ENCODE results near the gene SVOP.

DNA sequence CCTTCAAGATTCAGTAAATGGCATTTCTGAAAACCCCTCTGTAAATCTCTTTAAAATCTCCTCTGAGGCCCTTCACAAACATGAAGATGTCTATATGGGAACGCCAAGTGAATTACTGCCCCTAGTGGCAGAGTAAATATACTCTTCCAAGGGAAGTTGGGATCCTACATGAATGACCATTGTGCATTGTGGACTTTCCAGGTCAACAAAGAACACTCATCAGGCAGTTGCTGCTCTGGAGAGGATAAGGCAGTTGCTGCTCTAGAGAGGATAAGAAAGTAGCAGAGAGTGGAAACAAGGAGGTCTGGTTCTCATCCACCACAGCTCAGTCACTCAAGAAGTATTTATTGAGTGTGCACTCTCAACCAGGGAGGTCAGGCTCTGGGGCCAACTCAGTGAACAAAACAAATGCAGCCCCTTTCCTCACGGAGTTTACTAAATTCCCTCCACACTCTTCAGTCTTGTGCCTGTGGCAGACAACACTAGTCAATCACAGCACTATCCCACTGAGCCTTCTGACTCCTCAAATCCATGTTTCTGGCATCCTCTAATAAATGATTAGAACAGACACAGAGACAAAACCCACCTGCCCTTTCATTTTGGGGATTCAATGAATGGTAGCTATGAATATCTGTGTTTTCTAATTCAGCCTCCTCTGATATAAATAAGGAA lies 52.9 kb downstream of the SVOP start:
- TF ChIP-seq CTCF (conservative IDR thresholded peaks at IDR 0.05; ENCODE audit: low read depth in 2 of 2) = peak; percentile 67 to 82
- TF ChIP-seq JUNB (IDR thresholded peaks at IDR 0.05; ENCODE audit: unreplicated experiment) = no peak
- TF ChIP-seq EZH2 (IDR thresholded peaks at IDR 0.05; ENCODE audit: low read depth, unreplicated experiment) = no peak
- TF ChIP-seq EZH2phosphoT487 (IDR thresholded peaks at IDR 0.05; ENCODE audit: unreplicated experiment) = no peak
- TF ChIP-seq POLR2AphosphoS5 (IDR thresholded peaks at IDR 0.05; ENCODE audit: low read depth) = no peak
- no peak for TF ChIP-seq ZNF114 (CRISPR knock-in tag; IDR thresholded peaks at IDR 0.05)
- TF ChIP-seq, protein P1, sequence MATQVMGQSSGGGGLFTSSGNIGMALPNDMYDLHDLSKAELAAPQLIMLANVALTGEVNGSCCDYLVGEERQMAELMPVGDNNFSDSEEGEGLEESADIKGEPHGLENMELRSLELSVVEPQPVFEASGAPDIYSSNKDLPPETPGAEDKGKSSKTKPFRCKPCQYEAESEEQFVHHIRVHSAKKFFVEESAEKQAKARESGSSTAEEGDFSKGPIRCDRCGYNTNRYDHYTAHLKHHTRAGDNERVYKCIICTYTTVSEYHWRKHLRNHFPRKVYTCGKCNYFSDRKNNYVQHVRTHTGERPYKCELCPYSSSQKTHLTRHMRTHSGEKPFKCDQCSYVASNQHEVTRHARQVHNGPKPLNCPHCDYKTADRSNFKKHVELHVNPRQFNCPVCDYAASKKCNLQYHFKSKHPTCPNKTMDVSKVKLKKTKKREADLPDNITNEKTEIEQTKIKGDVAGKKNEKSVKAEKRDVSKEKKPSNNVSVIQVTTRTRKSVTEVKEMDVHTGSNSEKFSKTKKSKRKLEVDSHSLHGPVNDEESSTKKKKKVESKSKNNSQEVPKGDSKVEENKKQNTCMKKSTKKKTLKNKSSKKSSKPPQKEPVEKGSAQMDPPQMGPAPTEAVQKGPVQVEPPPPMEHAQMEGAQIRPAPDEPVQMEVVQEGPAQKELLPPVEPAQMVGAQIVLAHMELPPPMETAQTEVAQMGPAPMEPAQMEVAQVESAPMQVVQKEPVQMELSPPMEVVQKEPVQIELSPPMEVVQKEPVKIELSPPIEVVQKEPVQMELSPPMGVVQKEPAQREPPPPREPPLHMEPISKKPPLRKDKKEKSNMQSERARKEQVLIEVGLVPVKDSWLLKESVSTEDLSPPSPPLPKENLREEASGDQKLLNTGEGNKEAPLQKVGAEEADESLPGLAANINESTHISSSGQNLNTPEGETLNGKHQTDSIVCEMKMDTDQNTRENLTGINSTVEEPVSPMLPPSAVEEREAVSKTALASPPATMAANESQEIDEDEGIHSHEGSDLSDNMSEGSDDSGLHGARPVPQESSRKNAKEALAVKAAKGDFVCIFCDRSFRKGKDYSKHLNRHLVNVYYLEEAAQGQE (IDR thresholded peaks at IDR 0.05; ENCODE audit: unreplicated experiment) = no peak
- TF ChIP-seq CREB1 (CRISPR knock-in tag; IDR thresholded peaks at IDR 0.05; ENCODE audit: low read depth) = no peak
- no peak for TF ChIP-seq STAT1 (IDR thresholded peaks at IDR 0.05; ENCODE audit: unreplicated experiment)
- TF ChIP-seq, protein P2, sequence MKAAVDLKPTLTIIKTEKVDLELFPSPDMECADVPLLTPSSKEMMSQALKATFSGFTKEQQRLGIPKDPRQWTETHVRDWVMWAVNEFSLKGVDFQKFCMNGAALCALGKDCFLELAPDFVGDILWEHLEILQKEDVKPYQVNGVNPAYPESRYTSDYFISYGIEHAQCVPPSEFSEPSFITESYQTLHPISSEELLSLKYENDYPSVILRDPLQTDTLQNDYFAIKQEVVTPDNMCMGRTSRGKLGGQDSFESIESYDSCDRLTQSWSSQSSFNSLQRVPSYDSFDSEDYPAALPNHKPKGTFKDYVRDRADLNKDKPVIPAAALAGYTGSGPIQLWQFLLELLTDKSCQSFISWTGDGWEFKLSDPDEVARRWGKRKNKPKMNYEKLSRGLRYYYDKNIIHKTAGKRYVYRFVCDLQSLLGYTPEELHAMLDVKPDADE (IDR thresholded peaks at IDR 0.05) = no peak
- no peak for TF ChIP-seq ZNF331 (CRISPR knock-in tag; IDR thresholded peaks at IDR 0.05; ENCODE audit: low read depth)
- no peak for TF ChIP-seq ZNF462 (CRISPR knock-in tag; IDR thresholded peaks at IDR 0.05)

Data from GM23338 (cell line).